Heart left ventricle (tissue), 13 donors: ENCODE results near the gene USP27X.

ENCODE experiments used
- CTCF ChIP-seq, 12 donors: fragments of 200-600 bp; sonication (generic) in 4 of 12; IDR thresholded peaks; one replicate each; pipeline versions ENCODE4 v1.5.0 to v1.8.0; 2018 to 2022; ENCODE audit warnings: antibody characterized with exemption in 12 of 12, mild to moderate bottlenecking in 5 of 12
- POLR2A ChIP-seq, 2 donors: fragments of 450-650 bp; IDR thresholded peaks; one replicate each; pipeline ENCODE4 v1.6.1; 2017; ENCODE audit warnings: antibody characterized with exemption in 2 of 2, mild to moderate bottlenecking in 2 of 2, moderate library complexity in 2 of 2
- donor health status: ischemic (EF 13 %, LVEDD 7.1; RV severe dilation, severe dysfunction).
- donor health status: DM: no; HTN: yes; CAD: no.
- donor health status: DM: no; HTN: no; CAD: no.
- donor health status: ischemic (EF 25% LVEDD 6.9; RV normal size, moderate dysfunction).
- donor health status: ischemic (EF 25% LVEDD 5.7; RV mildly dilated, moderate dysfunction).
- donor health status: ischemic (EF 35%, LVEDD 5.7; RV mildly dilated, moderate dysfunction).
- donor health status: nonischemic (EF 11% LVEDD 7.7; RV severe dilation, severe dysfunction).
- donor health status: DM: yes; HTN: yes; CAD: no.
- donor health status: PGD.
- donor health status: ischemic (EF 29% LVEDD 5.4; RV normal size, mild dysfunction).
- donor health status: nonischemic (EF 23%, LVEDD 6.1; RV moderate dilation, normal function).

- no peak for TF ChIP-seq POLR2A (IDR thresholded peaks at IDR 0.05)
- TF ChIP-seq CTCF (IDR thresholded peaks at IDR 0.05), result no peak
Measured at GRCh38 chrX:49846522-49846921, 32.8 kb upstream of the USP27X start.
